HG03025 (cell line): ENCODE data around the gene OPCML.

Experiments
- ATAC-seq: cut with Tn5 transposase; IDR thresholded peaks from one replicate; pipeline ENCODE4 v1.9.1; 2021; ENCODE audit warnings: mild to moderate bottlenecking, moderate library complexity; ENCODE audit not compliant: unreplicated experiment, low FRiP score

OPCML gene

DNA sequence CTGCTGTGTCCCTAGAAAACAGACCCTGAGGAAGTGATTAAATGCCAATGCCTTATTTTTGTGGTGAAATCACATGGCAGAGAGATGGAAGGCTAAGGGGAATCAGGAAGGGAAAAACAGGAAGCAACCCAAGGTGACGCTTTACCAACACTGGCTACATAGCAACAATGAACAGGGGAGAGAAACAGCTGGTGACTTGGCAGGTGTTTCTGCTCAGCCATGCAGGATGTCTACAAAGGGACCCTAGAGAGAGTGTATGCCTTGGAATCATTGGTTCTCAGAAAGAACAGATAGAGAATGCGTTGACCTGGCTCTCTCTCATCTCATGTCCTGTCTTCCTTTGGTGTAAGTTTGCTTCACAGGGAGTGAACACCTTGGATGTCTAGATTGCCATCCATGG, 911.9 kb downstream of the OPCML start:
- ATAC-seq: no peak

DNA sequence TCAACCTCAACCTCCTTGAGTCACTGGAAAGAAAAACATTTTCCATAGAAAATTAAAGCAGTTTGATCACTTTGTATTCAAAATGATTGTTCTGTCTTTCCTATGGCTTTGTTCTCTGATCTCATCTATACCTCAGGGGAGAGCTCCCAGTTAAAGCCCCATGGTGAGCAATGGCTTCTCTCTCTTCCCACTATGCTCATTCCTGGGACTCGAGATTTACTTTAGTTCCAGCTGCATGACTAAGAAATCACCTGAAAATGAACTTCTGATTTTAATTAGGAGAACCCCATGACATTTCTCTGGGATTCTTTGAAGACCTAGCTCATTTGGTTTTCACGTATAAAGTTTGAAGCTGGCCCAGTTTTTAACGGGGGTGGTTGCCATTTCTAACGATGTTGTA, 921.5 kb downstream of the OPCML start:
- ATAC-seq: no peak

DNA sequence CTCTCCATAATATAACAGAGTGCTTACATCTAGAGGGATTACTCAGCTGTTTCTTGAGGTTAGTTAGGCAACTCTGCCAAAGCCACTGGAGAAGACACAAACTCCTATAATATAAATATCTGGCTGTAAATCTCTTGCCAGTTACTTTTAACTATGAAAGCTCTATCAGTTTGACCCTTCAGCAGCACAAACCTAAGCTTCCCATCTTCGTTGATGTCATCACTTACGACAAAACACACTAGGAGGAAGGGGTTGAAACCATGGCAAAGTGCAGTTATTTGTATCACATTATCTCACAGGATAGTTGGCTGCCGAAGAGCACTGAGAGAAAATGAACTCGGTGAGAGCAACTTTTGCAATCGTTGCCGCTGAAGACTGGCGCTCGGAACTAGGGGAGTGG, 922.1 kb downstream of the OPCML start:
- no peak for ATAC-seq

DNA sequence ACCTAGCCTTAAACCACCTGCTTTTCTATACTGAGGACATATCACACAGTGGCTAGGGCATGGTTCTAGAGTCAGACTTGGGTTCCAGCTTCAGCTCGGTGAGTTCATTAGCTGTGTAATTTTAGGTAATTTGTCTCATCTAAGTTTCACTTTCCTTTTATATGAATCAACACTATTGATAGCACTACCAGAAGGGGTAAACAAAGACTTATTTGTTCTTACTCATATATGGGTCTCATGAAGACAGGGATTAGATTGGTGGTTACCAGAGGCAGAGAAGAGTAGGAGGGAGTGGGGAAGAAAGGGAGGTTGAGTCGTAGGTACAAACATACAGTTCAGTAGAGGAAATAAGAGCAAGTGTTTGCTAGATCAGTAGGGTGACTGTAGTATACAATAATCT, 924.7 kb downstream of the OPCML start:
- no peak for ATAC-seq

GRCh38 chr11:132605825-132606570, 926.3 kb downstream of the OPCML start:
- no peak for ATAC-seq

GRCh38 chr11:132604431-132604830, 927.9 kb downstream of the OPCML start:
- no peak for ATAC-seq

GRCh38 chr11:132601875-132602274, 930.4 kb downstream of the OPCML start:
- ATAC-seq: no peak

GRCh38 chr11:132595711-132596134, 936.6 kb downstream of the OPCML start:
- ATAC-seq: no peak

- no peak for ATAC-seq
Observed at GRCh38 chr11:132595246-132595645, 937.1 kb downstream of the OPCML start.

DNA sequence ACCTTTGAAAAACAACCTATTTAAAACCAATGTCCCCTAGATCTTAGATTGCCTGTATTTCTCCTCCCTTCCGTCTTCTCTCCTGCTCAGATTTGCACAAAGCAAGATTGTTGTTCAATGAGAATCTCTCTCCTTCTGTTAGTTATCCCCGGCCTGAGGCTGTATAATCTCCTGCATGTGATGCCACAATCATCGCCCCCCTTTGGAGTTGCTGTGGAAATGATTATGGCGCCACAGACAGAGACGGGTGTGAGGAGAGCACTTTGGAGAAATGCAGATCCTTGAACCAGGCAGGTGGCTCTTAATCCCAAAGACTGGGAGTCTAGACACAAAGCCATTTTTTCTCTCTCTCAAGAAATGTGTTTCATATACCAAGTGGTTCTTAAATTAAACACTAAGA, 941.3 kb downstream of the OPCML start:
- no peak for ATAC-seq

- ATAC-seq: no peak
Observed at GRCh38 chr11:132590554-132590953, 941.7 kb downstream of the OPCML start.

- no peak for ATAC-seq
Observed at GRCh38 chr11:132589791-132590190, 942.5 kb downstream of the OPCML start.

GRCh38 chr11:132588366-132588765, 943.9 kb downstream of the OPCML start:
- ATAC-seq: no peak

GRCh38 chr11:132587716-132588115, 944.6 kb downstream of the OPCML start:
- no peak for ATAC-seq

DNA sequence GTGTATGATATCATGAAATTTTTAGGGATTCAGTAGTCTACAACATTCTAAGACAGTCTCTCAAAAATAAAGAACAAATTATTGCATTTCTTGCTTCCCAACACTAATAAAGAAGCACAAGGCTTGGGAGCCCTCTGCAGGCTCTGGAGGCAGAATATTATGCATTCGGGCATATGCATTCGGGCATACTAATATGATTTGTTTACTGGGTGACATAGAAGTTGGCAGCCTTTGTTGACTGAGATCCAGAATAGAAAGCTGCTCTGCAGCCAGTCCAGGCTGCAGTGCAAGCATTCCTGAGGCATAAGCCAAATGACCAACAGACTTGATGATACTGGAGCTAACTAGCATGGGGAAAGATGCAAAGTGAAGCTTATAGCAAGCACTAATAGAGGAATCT, 945.5 kb downstream of the OPCML start:
- no peak for ATAC-seq

DNA sequence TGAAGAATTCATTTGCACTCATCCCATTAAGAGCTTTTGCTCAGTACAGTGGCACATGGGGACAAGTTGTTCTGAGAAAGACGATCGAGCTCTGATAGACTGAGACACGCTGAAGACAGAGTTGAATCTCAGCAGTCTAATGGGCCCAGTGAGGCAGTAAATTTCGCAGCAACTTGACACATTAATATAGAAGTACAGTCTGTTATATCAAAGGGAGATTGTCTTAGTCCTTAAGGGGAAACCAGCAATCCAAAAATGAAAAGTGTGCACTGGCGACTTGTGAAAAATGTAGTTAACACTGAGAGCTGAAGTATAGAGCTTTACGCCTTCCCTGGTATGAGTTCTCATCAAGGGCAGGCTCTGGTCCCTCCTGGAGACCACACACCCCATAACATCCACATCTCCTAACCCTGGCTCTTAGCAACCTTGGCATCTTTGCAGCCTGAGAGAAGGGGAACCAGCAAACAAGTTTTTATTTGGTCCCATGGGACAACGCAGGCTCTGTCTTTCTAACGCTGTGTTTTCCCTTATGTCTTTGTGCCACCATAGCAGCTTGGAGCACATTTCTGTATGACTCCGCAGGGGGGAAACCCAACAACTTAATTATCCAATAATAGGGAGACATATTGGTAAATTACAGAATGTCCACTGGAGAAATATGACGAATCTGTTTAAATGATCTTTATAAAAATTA, 952.5 kb downstream of the OPCML start:
- ATAC-seq: no peak

- no peak for ATAC-seq
Observed at GRCh38 chr11:132579136-132579535, 953.2 kb downstream of the OPCML start.

DNA sequence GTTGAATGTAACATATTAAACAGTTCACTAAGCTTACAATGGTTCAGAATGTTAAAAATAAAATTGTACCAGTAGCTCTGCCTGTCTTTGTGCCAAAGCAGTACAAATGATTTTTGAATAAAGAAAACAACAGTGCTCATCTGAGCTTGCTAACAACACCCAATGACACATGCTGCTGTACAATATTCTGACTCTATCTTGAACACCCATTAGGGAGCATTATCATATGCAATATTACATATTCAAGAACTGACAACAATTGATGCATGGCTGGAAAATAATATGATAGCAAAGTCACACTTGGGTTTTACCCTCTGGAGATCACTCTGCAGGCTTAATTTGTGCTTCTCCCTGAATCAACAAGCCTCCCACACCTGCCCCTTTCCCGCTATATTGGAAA, 953.7 kb downstream of the OPCML start:
- no peak for ATAC-seq

DNA sequence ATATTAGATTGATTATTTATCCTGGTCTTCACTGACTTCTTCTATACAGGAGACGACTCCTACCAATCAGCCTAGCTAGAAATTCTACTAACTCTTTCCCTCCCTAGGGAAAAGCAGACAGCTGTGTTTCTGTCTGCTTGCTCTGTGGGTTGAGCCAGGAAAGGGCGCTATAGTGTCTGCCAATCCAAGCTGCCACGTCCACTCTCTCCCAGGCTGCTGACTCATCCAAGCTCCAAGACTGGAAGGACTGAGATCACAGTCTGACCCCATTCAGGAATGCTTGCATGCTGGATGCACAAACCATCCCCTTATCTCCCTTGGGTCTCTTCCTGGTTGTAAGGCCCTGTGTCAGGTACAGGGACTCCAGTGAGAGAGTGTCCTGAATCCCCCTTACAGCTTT, 955.6 kb downstream of the OPCML start:
- no peak for ATAC-seq

DNA sequence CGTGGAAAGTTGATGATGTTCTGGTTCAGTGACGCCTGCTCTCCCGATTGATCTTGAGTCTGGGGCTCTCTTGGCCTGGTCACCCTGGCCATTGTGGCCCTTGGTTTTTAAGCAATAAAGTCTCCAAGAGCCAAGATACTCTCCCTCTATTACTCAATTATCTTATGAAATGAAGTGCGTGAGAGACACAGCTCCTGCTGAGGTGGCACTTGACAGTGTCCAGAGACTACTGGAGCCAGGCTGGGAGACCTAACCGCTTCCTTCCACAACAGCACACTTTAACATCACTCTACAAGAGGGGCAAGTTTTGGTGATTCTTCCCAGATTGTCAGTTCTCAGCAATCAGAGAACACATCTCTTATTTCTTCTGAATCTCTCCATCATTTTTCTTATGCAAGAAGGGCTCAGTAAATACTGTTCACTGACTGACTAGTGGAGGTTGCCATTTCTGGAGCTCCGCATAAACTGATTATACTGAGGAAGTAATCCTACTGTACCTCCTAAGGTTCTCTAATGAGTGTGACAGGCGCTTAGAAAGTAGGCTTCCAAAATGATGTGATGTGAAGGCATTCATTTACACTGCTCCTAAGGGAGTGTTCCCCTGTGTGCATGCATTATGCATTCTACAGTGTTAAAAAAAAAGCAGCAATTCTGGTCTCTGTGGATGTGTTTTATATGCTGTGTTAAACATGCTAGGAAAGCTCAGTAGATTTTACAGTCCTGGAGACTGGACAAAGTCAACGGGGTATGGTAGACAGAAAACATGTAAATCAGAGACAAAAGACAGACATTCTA, 968.0 kb downstream of the OPCML start:
- ATAC-seq: no peak

- no peak for ATAC-seq
Observed at GRCh38 chr11:132563050-132563449, 969.3 kb downstream of the OPCML start.
